GM18499 (cell line): ENCODE results near the gene CDH10.

ENCODE experiments used
- ATAC-seq: cut with Tn5 transposase; IDR thresholded peaks from one replicate; pipeline ENCODE4 v1.9.1; 2021; ENCODE audit warnings: moderate number of reproducible peaks; ENCODE audit not compliant: insufficient read depth, unreplicated experiment

Gene CDH10

DNA sequence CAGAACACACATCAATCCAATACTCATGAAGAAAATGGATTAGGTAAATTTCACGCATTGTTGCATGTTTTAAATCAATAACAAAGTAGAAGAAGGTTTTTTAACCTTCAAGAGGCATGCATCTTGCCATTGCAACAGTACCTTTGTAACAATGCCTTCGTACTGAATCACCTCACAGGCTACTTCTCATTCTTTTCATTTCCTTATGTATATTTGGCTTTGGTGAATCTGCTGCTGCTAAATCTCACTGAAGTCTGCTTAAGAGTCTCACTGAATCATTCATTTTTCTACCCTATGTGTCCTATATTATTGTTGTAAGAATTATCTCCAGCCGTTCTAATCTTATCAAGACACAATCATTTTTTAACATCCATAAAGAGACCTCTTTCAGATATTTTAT lies 152.5 kb downstream of the CDH10 start:
- no peak for ATAC-seq

DNA sequence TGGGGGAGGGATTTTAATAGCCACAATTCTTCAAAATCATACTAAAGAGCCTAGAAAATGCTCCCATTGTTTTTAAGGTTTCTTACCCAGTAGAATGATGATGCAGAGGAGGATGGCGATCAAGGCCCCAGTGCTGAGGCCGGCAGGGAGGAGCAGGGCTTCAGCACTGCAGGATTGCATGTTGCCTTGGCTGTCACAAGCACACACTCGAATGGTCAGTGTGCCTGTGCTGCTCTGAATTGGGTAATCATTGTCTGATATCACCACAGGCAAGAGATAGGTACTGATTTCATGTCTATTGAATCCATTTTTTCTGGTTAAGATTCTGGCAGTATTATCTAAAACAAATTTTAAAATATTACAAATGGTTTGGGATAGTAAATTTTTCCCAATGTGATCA lies 153.3 kb downstream of the CDH10 start:
- ATAC-seq, result no peak

DNA sequence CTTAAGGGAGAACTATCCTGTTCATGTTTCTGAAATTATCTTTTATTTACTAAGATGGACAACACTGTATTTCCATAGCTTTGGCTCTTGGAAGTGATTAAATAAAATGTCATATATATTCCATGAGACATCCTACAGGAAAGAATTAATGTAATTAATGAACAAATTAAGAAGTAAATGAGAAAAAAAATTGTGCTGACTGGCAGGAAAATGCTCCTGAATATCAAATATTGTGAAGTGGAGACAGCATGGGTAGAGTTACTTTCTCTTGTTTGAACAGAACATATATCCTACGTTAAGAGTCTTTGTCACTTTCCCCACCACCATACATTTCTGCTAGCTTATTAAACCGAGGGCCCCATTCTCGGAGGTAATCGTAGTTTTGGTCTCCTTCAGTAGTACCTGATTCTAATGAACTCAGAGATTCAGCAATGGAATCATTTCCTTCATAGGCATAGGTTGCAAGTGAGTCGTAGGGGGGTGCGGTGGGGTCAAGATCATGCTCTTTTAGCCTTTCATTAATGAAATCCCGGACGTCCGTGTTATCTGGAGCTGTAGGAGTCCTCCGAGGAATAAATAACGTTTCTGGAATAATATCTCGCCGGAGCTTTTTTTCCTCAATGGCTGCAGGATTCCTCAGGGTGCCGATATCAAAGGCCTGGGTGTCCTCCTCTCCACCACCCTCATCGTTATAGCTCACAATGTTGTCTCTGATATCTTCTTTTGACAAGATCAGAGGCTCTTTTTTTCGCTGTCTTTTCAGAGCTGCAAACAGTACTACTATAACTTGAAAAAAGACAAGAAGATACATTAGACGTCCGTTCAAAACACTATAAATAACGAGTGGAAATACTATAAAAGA lies 157.2 kb downstream of the CDH10 start:
- no peak for ATAC-seq

DNA sequence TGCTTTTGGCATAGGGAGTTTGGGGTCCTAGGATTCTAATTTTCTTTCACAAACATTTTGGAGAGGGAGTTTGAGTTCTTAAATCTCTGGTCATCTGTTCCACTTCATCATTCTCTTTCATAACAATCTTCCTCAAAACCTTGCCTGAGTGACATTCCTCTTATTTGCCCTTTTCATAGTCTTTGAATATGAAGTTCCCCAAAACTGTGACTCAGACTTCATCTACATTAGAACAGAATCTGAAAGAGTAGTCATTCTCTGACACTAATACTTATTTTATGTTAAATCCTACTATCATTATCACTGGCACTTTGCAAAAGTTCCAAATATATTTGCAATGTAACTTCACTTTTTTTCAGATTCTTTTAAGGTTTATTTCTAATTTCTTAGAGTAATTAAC lies 163.8 kb downstream of the CDH10 start:
- no peak for ATAC-seq

DNA sequence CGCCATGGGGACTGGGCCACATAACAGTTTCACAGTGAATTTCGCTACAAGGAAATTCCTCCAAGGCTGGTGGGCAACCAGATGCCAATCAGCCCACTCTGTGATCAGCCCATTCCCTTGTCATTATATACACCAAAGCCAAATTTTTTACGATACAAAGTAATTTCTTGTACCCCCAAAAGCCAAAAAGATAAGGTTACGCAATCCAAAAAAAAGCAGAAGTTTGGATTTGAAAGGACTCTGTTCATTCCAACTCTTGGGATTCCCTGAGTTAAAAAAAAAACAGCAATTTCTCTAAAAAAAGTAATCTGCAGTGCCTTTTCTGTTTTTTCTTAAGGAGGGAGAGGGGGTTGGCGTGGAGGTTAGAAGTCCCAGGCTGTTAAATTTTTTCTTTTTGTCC lies 166.8 kb downstream of the CDH10 start:
- no peak for ATAC-seq

DNA sequence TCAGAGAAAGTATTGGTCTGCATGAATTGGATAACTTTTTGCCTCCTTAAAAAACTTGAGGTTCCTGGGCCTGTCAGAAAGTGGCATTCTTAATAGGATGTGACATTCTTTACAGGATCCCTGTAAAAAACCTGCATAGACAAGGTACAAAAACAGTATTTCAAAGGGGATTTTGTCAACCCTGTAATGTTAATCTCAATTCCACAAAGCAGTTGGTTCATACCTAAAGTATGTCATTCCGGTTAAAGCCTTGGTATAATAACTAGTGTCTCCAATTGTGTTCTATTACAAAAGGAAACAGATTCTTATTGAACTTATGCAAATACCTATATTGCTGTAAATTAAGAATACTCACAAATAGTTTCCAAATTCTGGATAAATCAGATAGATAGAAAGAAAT lies 169.7 kb downstream of the CDH10 start:
- ATAC-seq, result no peak

DNA sequence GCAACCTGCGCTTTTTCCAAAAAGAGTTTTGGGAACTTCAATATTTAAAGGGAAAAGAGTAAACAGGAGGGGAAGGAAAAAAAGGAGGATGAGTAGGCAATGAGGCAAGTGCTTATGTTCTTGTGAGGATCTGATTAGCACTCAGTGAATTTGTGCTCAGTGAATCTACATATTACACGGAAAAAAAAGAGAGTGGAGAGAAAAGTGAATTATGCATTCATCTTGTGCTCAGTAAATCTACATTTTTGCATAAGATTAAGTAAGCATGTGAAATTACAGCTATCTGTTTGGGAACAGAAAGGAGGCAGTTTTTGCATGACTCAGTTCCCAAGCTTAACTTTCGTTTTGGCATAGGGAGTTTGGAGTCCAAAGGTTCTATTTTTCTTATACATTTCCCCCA lies 170.1 kb downstream of the CDH10 start:
- ATAC-seq, result no peak

DNA sequence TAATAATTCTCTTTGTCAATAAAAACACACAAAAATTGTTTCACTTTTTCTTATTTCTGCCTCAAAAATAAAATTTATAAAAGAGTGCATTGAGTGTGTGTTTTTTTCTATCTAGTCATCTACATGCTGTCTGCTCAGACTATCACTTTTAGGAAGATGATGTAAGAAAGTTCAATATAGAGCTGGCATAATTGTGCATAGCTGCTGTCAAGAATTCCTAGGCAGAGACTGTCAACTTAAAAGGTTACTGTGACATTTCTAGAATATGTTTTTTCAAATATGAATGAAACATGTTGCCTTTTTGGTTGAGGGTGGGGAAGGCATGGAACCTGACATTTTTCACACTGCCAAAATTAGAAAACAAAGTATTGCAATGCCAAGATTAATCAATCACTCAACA lies 172.3 kb downstream of the CDH10 start:
- no peak for ATAC-seq

DNA sequence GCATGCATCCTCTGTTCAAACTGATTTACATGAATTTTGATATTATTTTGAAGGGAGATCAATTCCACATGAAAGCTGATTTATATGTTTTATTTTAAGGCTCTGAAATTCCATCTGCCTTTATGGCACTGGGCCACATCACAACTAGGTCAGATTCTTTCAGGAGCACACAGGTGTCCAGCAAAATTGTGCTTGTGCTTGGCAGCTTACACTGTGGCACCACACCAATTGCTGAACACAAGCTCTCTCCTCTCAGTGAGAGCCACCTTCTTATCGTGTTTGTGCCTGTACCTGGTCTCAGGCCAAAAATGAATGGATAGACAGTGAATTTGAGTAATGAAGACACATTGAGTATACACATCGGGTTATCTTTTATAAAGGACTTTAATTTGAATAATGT lies 200.4 kb downstream of the CDH10 start:
- no peak for ATAC-seq

DNA sequence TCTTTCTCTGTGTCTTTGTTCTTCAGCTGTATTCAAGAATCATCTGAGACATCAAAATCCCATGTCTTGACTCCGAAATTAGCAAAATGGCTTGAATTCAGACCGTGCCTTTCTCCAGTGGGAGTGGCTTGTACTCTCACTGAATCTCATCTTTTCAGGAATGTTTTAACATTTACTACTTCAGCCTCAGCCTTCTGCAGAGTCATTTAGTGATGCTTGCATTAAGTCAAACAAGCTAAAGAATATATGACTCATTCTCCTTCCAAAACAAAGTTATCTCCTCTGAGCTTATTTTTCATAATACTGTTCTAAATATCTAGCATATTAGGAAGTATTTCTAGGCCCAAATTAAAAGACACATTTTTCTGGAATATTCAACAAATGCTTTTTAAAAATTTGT lies 205.3 kb downstream of the CDH10 start:
- no peak for ATAC-seq
